Effector memory CD4-positive, alpha-beta T cell (primary cell): ENCODE data around the gene GPR150.

Experiments
- DNase-seq, 3 donors: peaks; one replicate each; pipeline ENCODE4 v3.0.0-alpha.2; 2020
- H3K27ac ChIP-seq: 2 replicates; pipeline ENCODE4 v1.7.0; 2013; ENCODE audit warnings: mild to moderate bottlenecking, low read length, moderate library complexity; ENCODE audit not compliant: insufficient read depth, poor library complexity, severe bottlenecking
- H3K27me3 ChIP-seq: replicated peaks from 2 replicates; pipeline ENCODE4 v1.7.0; 2013; ENCODE audit warnings: mild to moderate bottlenecking, low read length; ENCODE audit not compliant: insufficient read depth, control insufficient read depth, poor library complexity, severe bottlenecking
- H3K36me3 ChIP-seq: 2 replicates; pipeline ENCODE4 v1.7.0; 2013; ENCODE audit warnings: mild to moderate bottlenecking, low read length, moderate library complexity; ENCODE audit not compliant: control insufficient read depth, insufficient read depth
- H3K4me1 ChIP-seq: 2 replicates; pipeline ENCODE4 v1.7.0; 2013; ENCODE audit warnings: low read length, mild to moderate bottlenecking; ENCODE audit not compliant: control insufficient read depth, insufficient read depth, poor library complexity, severe bottlenecking
- H3K4me3 ChIP-seq: 2 replicates; pipeline ENCODE4 v1.7.0; 2013; ENCODE audit warnings: low read length, low read depth, mild to moderate bottlenecking; ENCODE audit not compliant: insufficient read depth, poor library complexity, severe bottlenecking
- H3K9me3 ChIP-seq: 2 replicates; pipeline ENCODE4 v1.7.0; 2013; ENCODE audit warnings: mild to moderate bottlenecking, low read length, moderate library complexity; ENCODE audit not compliant: control insufficient read depth

The GPR150 gene

GRCh38 chr5:95621839-95622629 is 2.1 kb downstream of the GPR150 start:
- no peaks in the 10 kb centered on the region for H3K9me3 ChIP-seq
- H3K4me3 ChIP-seq: peak overlapping the region; percentile 65
- DNase-seq: peak in 2 of 3 donors; percentile 25 to 39
- no peaks in the 10 kb centered on the region for H3K27me3 ChIP-seq
- peaks cover 53% of the 10 kb centered on the region for H3K4me1 ChIP-seq
- H3K27ac ChIP-seq: peak overlapping the region; percentile 67
- no peaks in the 10 kb centered on the region for H3K36me3 ChIP-seq

GRCh38 chr5:95623706-95624105 is 3.8 kb downstream of the GPR150 start:
- no peak overlapping the region for H3K4me3 ChIP-seq
- H3K36me3 ChIP-seq: no peaks in the 10 kb centered on the region
- DNase-seq: no peak
- H3K9me3 ChIP-seq: no peaks in the 10 kb centered on the region
- no peak overlapping the region for H3K27ac ChIP-seq
- no peaks in the 10 kb centered on the region for H3K27me3 ChIP-seq
- H3K4me1 ChIP-seq: peaks cover 50% of the 10 kb centered on the region

DNA sequence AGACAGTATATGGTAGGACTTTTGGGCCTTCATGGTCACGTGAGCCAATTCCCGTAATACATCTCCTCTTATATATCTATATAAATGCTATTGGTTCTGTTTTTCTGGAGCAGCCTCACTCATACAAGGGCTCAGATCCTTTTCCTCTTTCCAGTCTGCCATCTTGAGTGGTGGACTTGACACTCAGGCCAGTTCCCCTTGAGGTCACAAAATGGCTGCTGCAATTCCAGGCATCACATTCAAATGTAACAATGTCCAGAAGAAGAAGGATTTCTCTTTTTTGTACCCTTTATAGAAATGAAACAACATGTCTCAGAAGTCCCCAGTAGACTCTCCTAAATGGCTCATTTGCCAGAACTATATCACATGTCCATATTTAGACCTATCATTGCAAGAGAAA is 4.5 kb downstream of the GPR150 start:
- Histone ChIP-seq H3K27me3 (no peaks in the 10 kb centered on the region), H3K9me3 (no peaks in the 10 kb centered on the region), H3K4me3 (no peak overlapping the region), H3K36me3 (no peaks in the 10 kb centered on the region), H3K4me1 (peaks cover 44% of the 10 kb centered on the region), H3K27ac (no peak overlapping the region)
- DNase-seq: no peak

- Histone ChIP-seq H3K9me3 (no peaks in the 10 kb centered on the region), H3K27me3 (no peaks in the 10 kb centered on the region), H3K4me1 (peaks cover 30% of the 10 kb centered on the region), H3K4me3 (no peak overlapping the region), H3K27ac (no peak overlapping the region), H3K36me3 (no peaks in the 10 kb centered on the region)
- DNase-seq: no peak
Measured at GRCh38 chr5:95626701-95627100, 6.8 kb downstream of the GPR150 start.

DNA sequence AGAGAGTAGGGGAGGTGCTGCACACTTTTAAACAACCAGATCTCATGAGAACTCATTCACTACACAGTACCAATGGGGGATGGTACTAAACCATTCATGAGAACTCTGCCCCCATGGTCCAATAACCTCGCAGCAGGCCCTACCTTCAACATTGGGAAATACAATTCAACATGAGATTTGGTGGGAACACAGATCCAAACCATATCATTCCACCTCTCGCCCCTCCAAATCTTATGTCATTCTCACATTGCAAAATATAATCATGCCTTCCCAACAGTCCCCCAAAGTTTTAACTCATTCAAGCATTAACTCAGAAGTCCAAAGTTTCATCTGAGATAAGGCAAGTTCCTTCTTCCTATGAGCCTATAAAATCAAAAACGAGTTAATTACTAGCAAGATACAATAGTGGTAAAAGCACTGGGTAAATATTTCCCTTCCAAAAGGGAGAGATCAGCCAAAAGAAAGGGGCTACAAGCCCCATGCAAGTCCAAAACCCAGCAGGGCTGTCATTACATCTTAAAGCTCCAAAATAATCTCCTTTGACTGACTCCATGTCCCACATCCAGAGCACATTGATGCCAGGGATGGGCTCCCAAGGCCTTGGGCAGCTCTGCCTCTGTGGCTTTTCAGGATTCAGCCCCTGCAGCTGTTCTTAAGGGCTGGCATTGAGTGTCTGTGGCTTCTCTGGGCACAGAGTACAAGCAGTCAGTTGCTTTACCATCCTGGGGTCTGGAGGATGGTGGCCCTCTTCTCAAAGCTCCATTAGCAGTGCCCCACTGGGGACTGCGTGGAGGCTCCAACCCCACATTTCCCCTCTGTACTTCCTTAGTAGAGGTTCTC is 8.3 kb downstream of the GPR150 start:
- H3K9me3 ChIP-seq: no peaks in the 10 kb centered on the region
- no peaks in the 10 kb centered on the region for H3K36me3 ChIP-seq
- H3K27ac ChIP-seq: no peak overlapping the region
- DNase-seq: no peak
- H3K4me3 ChIP-seq: no peak overlapping the region
- peaks cover 16% of the 10 kb centered on the region for H3K4me1 ChIP-seq
- no peaks in the 10 kb centered on the region for H3K27me3 ChIP-seq

- no peak for DNase-seq
- H3K9me3 ChIP-seq: no peaks in the 10 kb centered on the region
- H3K4me1 ChIP-seq: peaks cover 11% of the 10 kb centered on the region
- no peaks in the 10 kb centered on the region for H3K36me3 ChIP-seq
- H3K27ac ChIP-seq: no peak overlapping the region
- H3K27me3 ChIP-seq: no peaks in the 10 kb centered on the region
- no peak overlapping the region for H3K4me3 ChIP-seq
Measured at GRCh38 chr5:95628933-95629332, 9.0 kb downstream of the GPR150 start.

GRCh38 chr5:95630394-95630917 is 10.6 kb downstream of the GPR150 start:
- H3K27me3 ChIP-seq: no peaks in the 10 kb centered on the region
- no peak overlapping the region for H3K27ac ChIP-seq
- no peaks in the 10 kb centered on the region for H3K4me1 ChIP-seq
- H3K9me3 ChIP-seq: no peaks in the 10 kb centered on the region
- no peak for DNase-seq
- no peak overlapping the region for H3K4me3 ChIP-seq
- H3K36me3 ChIP-seq: no peaks in the 10 kb centered on the region

DNA sequence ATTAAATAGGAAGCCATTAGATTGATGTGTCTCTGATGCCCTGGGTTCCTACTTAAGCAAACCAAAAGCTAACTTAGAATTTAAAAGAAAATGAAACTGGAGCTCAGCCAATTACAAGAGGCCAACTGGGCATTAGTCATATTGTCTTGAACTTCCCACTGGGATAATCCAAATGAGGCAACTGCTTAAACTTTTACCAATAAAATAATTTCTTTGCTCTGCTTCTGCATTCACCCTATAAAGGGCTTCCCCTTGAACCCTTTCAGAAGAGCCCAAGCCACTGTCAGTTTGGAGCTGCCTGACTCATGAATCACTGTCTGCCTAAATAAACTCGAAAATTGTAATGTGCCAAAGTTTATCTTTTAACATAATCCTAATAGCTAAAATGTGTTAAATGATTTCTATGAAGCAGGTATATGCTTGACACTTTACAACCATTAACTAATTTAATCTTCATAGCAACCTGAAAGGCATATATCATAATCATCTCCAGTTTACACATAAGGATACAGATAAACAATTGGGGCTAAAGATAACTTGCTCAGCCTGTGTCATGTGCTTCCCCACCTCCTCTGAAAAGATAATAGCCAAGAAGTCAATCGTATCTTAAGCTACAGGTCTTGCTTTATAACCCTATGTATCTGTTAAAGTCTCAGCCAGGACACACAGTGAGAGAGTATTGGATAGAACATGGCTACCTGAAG is 11.5 kb downstream of the GPR150 start:
- H3K4me3 ChIP-seq: no peak overlapping the region
- no peak for DNase-seq
- H3K4me1 ChIP-seq: no peaks in the 10 kb centered on the region
- no peaks in the 10 kb centered on the region for H3K9me3 ChIP-seq
- H3K27ac ChIP-seq: peak overlapping the region; percentile 54
- H3K27me3 ChIP-seq: no peaks in the 10 kb centered on the region
- no peaks in the 10 kb centered on the region for H3K36me3 ChIP-seq

DNA sequence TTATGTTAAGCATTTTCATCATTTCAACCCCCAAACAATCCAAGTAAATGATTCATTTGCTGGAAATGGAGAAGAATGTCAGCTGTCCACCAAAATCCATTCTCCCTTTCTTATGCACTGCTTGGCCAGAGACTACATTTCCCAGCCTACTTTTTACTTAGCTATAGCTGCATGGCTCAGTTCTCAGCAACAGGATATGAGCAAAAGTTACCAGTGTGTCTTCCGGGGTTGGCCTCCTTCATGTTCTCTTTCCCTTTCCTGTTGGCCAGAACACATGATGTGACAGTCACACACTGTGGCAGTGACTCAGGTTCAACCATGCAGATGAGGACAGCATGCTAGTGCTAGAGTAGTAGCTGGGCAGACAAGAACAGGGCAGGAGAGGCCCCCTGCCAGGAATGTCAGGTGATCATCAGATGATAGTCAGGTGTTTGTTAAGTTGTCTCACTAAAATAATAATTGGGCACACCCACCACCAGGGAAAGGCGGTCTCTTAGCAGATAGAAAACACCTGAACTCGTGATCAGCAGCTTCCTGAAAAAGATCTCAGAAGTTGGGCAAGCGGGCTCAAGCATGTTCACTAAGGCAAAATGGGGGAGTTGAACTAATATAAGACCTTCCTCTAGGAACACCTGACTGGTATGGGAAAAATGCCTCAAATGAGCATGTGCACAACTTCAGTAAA is 12.2 kb downstream of the GPR150 start:
- H3K4me1 ChIP-seq: no peaks in the 10 kb centered on the region
- DNase-seq: peak; percentile 59 to 66 (median 62)
- peak overlapping the region; percentile 54 for H3K27ac ChIP-seq
- H3K36me3 ChIP-seq: no peaks in the 10 kb centered on the region
- no peak overlapping the region for H3K4me3 ChIP-seq
- no peaks in the 10 kb centered on the region for H3K27me3 ChIP-seq
- H3K9me3 ChIP-seq: no peaks in the 10 kb centered on the region
